NCI-H526 treated with DMSO at 0.1 percent for 48 hours (cell line): Measurements from ENCODE around the gene CACNG6.
"Not testable (repeated sequence)": the region's sequence is repeated elsewhere in the genome, so short reads cannot be mapped to it uniquely, and the experiment has no call there.

ENCODE experiments used
- DNase-seq: peaks from one replicate; lab custom pipeline; 2025; lab: John Stamatoyannopoulos, UW

The CACNG6 gene, protein sequence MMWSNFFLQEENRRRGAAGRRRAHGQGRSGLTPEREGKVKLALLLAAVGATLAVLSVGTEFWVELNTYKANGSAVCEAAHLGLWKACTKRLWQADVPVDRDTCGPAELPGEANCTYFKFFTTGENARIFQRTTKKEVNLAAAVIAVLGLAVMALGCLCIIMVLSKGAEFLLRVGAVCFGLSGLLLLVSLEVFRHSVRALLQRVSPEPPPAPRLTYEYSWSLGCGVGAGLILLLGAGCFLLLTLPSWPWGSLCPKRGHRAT

DNA sequence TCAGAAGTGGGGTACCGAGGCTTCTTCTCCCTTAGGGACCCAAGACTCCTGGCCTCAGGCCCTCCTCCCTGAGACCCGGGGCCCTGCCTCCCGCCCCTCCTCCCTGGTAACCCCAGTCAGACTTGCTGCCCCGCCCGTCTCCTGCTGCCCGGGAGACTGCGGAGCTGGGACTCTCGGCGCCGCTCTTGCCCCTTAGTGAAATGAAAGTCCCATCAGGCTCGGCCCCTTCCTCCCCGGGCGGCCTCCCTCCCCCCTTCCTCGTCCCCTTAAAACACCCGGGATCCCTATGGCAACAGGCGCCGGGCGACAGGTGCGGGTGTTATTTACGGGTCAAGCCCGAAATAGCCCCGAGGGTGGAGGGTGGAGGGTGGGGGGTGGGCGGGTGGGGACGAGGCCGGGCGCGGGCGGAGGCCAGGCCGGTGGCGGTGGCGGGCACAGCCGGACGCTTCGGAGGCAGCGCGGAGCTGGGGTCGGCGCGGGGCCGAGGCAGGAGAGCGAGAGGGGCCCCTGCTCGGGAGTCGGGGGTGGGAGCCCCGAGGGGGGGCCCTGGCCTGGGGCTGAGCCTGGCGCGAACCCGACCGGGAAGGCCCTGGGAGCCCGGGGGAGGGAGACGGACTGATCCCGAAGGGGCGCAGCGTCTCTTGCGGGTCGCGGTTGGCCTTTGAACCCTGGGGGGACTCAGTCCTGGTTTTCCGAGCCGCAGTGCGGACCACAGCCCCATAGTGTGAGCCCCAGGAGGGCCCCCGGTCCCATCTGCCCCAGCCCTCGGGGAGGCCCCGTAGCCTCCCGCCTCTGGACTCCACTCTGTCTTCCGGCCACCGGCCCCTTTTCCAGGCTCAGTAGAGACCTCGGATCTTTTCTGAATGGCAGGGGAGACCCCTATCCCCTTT, at the start of gene CACNG6:
Gene CACNG6, plus strand, starts transcription at position 414 of the 890 bp plus-strand sequence. CDS start 1,241 bp downstream, outside the sequence.
- peak; percentile 79 for DNase-seq

DNA sequence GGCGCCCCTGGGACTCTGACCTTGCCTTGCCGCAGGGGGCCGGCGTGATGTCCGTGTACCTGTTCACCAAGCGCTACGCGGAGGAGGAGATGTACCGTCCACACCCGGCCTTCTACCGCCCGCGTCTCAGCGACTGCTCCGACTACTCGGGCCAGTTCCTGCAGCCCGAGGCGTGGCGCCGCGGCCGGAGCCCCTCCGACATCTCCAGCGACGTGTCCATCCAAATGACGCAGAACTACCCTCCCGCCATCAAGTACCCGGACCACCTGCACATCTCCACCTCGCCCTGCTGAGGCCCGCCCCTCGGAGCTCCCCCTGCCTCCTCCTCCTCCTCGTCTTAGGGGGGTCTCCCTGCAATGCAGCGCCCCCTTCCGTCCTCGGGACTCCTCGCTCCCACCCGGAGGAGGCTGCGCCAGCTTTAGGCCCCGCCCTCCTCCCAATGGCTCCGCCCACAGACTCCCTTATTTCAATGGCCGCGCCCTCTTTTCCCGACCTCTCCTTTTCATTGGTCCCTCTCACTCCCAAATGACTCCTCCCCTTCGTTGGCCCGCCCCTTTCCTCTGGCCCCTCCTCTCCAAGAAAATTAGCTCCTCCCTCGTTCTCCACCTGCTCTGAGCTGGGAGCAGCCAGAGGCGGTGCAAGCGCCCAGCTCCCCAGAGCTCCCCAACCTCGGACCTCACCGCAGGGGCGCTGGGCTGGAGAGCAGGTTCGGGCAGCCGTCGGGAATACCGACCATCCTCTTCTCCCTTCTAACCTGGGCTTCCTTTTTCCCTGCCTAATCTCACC, 49.2 kb upstream of the CACNG6 start:
- no peak for DNase-seq

DNA sequence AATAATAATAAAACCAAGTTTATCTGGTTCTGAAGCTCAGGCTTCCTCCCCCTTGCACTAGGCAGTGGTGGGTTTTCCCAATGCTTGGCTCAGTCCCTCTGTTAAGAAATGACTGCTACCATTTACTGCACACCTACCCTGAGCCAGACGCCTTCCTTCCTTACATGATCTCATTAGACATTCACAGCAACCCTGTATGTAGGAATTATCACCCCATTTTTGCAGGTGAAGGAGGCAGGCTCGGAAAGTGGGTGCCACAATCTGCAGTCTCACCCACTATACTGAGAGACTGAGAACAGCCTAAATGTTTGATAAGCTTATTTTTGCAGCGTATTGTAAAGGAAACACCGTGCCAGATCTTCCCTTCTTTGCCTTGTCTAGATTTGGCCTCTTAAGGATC, 47.0 kb upstream of the CACNG6 start:
- DNase-seq, result no peak

DNA sequence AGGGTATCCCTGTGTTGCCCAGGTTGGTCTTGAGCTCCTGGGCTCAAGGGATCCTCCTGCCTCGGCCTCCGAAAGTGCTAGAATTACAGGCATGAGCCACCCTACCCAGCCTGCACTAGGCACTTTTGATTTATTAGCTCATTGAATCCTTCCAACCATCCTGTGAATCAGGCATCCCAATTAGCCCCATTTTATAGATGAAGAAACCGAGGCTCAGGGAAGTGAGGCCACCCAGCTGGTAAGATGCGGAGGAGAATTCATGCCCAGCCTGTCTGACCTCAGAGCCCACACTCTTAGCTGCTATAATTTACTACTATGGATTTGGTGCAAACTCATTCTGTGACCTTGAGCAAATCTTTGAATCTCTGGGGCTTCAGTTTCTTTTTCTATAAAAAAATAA, 46.5 kb upstream of the CACNG6 start:
- no peak for DNase-seq

DNA sequence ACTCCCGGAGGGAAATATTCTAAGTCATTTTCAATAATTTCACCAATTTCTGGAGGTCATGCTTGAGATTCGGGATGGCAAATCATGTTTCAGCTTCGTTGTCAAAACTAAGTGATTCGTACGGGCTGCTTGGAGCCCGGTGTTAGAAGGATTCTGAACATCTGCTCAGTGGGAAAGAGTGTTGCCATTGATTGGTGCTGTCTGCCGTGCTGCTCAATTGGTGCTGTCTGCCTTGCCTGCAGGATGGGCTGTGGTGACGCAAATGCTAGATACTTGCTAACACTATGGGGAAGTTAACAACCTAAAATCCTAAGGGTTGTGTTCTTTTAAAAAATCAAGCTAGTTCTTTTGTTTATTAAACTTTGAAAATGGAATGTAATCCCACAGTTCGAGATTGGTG, 46.0 kb upstream of the CACNG6 start:
- peak; percentile 63 for DNase-seq

DNA sequence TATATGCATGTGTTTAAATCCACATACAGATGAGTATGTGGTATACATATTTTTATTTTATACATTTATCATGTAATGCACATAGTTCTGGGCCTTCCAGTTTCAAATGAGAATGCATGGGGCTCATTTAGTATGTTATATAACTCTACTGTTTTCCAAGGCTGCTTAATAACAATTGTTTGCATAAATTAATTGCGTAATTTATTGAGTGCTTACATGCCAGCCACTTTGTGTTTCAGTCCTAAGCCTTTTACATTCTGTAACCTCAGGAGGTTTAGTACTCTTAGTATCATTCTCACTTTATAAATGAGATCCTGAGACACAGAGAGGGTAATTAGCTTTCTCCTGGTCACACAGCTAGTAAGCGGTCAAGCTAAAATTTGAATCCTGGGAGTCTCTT, 45.4 kb upstream of the CACNG6 start:
- DNase-seq, result no peak

DNA sequence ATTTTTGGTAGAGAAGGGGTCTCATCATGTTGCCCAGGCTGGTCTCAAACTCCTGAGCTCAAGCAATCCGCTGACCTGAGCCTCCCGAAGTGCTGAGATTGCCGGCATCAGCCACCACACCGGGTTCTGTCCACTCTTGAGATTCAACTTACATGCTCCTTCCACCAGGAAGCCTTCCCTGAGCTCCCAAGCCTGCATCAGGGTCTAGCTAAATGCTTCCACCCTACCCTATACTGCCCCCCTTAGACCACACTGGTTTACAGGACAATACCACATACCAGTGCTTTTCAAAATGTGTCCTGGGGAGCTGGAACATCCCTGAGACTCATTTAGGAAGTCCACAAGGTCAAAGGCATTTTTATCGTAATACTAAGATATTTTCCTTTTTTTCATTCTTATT, 43.8 kb upstream of the CACNG6 start:
- DNase-seq, result no peak

DNA sequence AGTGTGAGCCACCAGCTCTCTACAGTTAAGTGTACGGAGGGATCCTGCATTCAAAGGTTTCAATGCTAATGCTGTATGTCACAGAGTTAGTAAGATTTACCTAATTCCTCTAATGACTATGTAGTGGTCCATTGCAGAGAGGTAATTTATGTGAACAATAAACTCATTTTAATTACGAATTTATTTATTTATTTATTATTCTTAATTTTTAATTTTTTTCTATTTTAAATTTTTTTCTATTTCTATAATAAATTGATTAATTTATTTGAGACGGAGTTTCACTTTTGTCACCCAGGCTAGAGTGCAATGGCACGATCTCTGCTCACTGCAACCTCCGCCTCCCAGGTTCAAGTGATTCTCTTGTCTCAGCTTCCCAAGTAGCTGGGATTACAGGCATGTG, 42.8 kb upstream of the CACNG6 start:
- not testable (repeated sequence) for DNase-seq

DNA sequence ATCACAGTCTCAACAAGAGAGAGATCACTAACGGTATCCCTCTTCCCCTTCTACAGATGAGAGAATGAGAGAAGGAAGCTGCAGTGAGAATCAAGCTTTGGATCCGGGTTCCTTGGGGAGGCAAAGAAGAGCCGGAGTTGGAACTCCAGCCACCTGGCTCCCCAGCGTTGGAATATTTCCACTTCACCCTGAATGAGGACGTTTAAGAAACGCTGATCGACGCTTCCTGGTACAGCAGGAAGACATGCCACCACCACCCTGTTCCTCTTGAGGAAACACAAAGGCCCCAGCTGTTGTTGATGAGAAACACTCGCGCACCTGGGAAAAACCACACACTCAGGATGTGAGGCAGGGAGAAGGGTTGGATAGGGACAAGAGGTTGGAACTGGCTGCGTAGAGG, 40.0 kb upstream of the CACNG6 start:
- no peak for DNase-seq

DNA sequence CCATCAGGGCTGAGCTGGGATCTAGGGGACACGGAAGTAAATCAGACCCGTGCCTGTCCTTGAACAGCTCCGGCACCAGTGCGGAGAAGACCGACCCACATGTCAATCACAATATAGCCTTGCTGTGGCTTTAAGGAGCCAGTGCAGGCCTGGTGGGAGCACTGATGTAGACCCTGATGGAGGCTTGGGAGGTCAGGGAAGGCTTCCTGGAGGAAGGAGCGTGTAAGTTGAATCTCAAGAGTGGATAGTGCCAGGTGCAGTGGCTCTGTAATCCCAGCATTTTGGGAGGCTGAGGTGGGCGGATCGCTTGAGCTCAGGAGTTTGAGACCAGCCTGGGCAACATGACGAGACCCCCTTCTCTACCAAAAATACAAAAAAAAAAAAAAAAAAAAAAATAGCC, 39.5 kb upstream of the CACNG6 start:
- no peak for DNase-seq

DNA sequence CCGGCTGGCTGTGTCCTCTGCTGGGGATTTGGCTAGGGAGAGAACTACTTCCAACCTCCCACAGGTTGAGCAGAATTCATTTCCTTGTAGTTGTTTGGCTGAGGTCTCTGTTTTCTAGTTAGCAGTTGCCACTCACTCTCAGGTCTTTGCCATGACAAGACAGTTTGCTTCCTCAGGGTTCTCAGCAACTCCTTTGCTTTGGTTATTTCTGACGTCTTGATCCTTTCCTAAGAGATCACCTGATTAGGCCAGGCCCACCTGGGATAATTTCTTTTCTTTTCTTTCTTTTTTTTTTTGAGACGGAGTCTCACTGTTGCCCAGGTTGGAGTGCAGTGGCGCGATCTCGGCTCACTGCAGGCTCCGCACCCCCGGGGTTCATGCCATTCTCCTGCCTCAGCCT, 38.1 kb upstream of the CACNG6 start:
- DNase-seq, result no peak

DNA sequence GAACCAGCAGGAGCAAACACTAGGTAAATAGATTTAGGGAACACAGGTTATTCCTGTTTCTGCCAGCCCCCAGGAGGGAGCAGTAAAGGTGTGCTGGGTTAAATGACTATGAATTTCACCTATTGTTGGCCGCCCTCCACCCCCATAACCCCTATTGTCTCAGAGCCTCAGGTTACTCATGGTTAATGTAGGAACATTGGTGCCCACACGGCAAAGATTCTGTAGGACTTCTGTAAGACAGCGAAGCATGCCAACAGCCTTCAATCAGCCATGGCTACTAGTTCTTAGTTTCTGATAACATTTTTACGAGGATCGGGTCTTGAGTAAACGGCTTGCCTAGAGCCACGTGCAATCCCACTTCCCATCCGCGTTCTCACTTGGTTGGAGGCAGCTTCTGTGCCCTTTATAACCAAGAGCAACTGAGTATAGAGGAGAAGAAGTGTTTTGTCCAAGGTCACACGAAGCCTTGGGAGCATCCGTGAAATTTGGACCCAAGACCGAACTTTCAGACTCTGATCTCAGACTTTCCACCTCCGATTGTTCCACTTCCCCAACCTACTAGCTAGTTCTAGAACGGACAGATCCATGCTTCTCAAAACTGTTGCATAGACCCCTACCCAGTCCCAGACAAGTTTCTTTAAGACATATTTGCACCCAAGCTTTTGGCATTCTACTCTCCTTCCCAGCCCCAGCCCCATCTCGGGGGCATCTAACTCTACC, 33.8 kb upstream of the CACNG6 start:
- no peak for DNase-seq

DNA sequence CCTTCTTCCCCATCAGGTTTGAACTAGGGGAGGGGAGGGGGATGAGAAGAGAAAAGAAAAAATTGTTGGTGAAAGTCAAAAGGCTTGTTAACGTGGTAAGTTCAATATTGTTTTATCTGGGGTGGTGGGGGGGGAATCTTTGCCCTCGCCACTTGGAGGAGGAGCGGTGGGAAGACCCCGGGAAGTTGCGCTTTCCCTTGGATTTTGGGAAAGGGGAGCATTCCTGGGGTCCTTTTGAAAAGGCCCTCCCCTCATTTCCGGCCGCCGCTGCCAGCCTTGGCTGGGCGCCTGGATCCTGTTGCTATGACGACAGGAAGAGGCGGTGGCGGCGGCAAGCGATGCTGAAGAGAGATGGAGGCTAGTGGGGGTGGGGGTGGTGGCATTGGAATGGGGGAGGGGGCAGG, 33.3 kb upstream of the CACNG6 start:
- DNase-seq, result no peak

DNA sequence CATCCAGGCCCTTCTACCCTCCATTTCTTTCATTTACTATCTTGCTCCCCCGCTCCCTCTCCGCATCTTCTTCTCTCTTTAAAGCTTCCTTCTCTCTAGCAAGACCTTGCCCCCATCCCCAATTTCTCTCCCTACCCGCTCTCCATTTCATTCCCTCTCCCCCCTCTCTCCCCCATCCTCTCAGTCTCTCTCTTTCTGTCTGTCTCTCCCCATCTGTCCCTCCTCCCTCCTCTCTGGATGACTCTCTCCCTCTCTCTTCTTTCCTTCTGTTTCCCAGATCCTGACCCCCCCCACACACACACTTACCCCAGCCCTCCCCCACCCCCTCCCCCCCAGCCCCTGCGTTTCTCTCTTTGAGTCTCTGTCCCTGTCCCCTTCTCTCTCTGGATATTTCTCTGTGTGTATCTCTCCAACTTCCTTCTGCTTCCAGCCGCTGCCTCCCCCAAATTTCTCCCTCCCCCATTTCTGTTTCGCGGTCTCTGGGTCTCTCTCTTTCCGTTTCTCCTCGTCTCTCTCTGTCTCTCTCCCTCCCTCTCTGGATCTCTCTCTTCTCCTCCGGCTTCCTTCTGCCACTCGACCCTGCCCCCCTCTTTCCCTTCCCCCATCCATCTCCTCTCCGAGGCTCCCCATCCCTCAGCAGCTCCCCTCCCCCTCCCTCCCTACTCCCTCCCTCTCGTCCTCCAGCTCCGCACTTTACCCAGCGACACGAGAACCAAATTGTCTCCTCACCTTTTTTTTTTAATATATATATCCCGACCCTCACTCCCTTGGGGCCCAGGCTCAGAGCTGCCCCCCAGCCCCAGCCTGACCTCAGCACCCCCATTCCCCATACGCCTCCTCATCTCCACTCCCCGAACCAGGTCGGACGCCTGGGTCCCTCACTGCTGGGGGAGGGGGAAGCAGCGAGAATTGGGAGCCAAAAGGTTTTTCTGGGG, 32.3 kb upstream of the CACNG6 start:
- DNase-seq, result no peak

DNA sequence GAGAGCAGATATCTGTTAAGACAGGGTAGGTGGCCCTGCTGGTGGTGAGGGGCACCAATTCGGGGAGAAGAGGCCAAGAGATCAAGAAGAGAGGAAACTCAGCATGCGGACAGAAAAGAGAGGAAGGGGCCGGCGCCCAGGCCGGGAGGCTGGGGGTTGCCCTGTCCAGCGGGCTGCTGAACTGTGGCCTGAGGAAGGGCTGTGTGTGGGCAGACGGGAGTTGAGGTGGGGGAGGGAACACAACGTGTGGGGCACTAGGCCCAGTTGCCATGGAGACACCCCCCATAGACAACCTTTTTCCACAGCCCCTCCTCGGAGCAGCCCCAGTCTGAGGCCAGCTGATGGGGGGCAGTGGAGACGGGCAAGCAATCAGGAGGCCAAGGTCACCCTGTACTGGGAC, 31.2 kb upstream of the CACNG6 start:
- DNase-seq, result no peak

DNA sequence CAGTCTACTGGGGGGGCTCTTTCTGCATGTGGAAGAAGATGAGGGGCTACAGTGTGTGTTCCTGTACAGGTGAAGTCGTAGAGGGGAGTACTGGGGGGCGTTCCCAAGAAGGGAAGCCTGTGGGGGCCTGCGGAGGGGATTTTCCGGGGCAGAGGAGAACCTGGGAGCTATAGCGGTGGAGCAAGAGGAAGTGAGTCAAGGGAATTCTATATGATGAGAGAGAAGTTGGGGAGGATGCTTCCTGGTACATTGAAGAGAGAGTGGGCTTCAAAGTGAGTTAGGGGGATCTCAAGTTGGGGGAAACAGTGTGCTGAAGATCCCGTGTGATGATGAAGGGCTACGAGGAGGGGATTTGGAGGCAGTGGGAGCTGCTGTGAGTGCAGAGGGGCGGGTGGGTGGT, 30.6 kb upstream of the CACNG6 start:
- no peak for DNase-seq

DNA sequence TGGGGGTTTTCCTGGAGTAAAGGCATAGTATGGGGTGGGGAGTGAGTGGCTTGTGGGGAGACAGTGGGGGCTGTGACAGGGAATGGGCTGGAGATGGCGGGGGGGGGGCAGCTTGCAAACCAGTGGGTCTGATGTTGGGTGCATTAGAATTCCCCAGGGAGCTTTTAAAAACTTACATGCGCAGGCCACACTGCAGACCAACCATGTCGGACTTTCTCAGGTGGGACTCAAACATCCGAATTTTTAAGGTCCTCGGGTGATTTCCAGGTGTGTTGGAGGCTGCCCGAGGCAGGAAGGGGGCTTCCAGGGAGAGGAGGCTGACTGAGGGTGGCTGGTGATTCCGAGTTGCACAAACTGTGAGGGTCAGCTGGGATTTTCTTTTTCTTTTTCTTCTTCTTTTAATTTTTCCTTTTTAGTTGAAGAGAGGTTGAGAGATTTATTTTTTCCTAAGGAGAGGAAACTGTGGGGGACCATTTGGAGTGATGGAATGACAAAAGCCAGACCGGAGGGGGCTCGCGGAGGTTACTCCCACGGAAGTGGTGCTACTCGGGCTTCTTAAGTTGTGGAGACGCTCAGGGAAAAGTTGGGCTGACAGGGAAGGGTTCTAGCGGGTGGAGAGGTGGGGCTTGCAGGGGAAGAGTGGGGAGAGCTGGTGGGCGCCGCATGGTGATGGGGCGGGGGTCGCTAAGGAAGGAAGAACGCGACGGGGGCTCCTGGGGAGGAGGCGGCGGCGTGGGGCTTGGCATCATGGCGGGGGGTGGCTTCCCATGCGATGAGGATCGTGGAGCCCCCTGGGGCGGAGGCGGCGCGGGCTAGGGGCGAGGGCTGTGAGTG, 29.7 kb upstream of the CACNG6 start:
- no peak for DNase-seq

DNA sequence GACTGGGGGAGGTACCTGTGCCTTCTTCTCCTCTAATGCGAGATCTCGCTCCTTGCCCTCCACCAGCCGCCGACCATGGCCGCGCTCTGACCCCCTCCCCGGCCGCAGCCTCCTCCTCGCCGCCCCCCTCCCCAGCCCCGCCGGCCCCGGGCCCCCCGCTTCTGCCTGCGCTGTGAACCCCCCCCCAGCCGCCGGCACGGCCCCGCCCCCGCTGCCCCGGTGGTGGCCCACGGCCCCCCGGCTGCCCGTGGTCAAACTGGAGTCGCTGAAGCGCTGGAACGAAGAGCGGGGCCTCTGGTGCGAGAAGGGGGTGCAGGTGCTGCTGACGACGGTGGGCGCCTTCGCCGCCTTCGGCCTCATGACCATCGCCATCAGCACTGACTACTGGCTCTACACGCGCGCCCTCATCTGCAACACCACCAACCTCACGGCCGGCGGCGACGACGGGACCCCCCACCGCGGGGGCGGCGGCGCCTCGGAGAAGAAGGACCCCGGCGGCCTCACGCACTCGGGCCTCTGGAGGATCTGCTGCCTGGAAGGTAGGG, 28.5 kb upstream of the CACNG6 start, which contains the start of gene CACNG8:
Gene CACNG8, plus strand, starts transcription at position 51 of the 545 bp plus-strand sequence.
- DNase-seq, result no peak

DNA sequence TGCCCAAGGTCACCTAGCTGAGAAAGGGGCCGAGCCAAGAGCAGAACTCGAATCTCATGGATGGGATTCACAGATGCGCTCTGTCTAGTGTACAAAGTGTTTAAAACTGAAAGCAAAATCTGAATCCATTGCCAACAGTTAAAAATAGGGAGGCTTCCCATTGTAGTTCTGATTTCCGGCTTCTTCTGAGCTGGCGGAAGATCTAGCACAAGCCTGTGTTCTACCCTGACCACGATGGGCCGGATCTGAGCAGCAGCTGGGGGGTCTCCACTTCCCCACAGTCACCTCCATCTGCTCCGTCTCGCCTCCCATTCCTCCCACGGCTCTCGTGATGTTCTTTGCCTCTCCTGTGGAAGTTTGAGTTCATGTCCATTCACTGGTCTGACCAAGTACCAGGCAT, 26.3 kb upstream of the CACNG6 start:
- DNase-seq, result no peak

DNA sequence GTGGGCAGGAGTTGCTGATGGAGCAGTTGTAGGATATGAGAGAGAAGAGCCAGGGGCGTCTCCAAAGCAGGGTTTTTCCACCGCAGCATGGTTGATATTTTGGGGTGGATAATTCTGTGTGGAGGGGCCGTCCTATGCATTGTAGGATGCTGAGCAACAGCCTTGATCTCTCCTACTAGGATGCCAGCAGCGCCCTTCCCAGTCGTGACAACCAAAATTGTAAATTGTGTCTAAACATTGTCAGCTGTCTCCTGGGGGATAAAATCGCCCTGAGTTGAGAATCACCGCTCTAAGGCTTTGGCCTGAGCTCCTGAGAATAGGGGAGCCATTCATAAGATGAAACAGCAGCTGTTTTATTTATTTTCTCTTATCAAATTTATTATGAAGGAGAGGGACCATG, 24.5 kb upstream of the CACNG6 start:
- no peak for DNase-seq
